Epithelial cell of proximal tubule (primary cell): Measurements from ENCODE around the gene TTC21B. TPM values are rescaled to one million over a fixed set of nuclear protein-coding genes. Genes with fewer than 3 reads are reported as not detected.

Experiments
- DNase-seq: peaks from one replicate; pipeline ENCODE4 v3.0.0-alpha.2; 2011; ENCODE audit warnings: low read depth
- H3K4me3 ChIP-seq: 2 replicates; pipeline ENCODE4 v1.5.1; 2011; ENCODE audit warnings: low read depth, mild to moderate bottlenecking, low read length
- total RNA-seq: library from RNA; depleted of rRNA; stranded (reverse); fragments of >200 nt; gene quantifications from 2 replicates; pipeline ENCODE4 v1.2.3, GENCODE V29; 2015
- TF ChIP-seq, protein P1 (sequence below): conservative IDR thresholded peaks from 2 replicates; pipeline ENCODE4 v1.5.1; 2012; ENCODE audit warnings: low read depth, mild to moderate bottlenecking, low read length

The TTC21B gene
- total RNA-seq, 1 donor from 2014 or later, result 9.1 TPM

DNA sequence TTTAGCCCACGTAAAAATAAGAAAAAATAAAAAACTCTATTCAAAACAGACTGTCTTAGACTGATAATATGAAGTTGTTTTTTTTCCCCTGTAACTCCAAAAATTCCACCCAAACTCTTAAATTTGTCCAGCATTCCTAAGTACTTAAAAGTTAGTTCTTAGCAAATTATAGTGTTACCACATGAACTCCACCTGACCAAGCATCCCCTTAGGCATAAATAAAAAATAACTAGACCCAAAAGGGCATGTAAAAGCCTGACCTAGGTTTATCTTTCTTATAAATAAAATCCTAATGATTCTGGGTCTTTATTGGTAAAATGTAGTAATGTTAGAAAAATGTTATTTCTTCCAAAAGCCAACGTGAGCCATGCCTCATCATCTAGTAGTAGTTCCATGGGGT, 54.3 kb downstream of the TTC21B start:
- no peak overlapping the region for H3K4me3 ChIP-seq
- TF ChIP-seq, protein P1, sequence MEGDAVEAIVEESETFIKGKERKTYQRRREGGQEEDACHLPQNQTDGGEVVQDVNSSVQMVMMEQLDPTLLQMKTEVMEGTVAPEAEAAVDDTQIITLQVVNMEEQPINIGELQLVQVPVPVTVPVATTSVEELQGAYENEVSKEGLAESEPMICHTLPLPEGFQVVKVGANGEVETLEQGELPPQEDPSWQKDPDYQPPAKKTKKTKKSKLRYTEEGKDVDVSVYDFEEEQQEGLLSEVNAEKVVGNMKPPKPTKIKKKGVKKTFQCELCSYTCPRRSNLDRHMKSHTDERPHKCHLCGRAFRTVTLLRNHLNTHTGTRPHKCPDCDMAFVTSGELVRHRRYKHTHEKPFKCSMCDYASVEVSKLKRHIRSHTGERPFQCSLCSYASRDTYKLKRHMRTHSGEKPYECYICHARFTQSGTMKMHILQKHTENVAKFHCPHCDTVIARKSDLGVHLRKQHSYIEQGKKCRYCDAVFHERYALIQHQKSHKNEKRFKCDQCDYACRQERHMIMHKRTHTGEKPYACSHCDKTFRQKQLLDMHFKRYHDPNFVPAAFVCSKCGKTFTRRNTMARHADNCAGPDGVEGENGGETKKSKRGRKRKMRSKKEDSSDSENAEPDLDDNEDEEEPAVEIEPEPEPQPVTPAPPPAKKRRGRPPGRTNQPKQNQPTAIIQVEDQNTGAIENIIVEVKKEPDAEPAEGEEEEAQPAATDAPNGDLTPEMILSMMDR, result no peak
- no peak for DNase-seq

DNA sequence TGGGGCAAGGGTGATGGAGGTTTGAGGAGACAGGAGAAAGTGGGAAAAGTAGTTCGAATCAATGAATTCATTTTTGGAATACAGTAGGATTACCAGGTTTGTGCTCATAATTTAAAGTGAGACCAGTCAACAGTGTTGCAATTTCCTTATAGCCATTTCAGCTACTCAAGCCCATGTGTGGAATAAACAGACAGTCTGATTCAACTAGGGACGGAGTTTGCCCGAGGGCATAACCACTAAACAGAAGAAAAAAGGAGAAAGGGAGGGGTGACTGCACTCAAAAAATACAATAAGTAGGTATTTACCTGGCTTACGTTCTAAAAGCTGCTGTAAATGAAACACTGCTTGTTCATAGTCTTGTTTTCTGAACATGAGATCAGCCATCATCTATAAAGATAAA, 55.2 kb downstream of the TTC21B start:
- no peak overlapping the region for H3K4me3 ChIP-seq
- no peak for DNase-seq
- TF ChIP-seq, protein P1, result no peak

DNA sequence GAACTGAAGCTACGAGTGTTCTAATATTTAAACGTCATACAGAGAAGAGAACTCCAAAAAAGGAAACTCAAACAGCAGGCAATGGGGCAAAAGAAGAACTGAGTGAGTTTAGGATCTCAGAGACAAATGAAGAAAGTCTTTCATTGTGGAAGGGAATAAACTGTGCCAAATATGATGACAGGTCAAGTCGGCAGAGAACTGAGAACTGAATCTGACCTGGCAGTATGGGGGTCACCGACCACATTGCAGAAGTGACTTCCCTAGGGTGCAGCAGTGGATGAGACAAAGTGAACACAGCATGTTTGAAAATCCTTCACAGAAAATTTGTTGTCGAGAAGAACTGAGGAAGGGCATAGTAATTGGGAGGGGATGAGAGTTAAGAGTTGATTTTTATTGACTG, 55.9 kb downstream of the TTC21B start:
- DNase-seq, result no peak
- TF ChIP-seq, protein P1, result no peak
- H3K4me3 ChIP-seq, result no peak overlapping the region

DNA sequence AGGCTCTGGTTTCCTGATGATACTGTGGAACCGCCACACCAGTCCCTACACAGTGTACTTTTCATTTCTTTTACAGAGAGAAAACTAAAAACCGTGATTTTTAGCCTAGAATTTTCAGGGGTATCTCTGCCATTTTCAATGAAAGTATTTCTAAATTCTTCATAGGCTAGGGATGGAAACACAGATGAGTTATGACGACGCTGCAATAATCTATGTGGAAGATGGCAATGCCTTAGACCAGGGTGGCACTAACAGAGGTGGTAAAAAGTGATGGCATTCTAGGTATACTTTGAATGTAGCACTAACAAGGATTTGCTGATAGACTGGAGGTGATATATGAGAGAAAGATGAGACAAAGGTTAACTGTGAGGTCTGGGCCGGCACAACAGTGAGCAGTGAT, 56.5 kb downstream of the TTC21B start:
- DNase-seq, result no peak
- H3K4me3 ChIP-seq, result no peak overlapping the region
- TF ChIP-seq, protein P1, result no peak

DNA sequence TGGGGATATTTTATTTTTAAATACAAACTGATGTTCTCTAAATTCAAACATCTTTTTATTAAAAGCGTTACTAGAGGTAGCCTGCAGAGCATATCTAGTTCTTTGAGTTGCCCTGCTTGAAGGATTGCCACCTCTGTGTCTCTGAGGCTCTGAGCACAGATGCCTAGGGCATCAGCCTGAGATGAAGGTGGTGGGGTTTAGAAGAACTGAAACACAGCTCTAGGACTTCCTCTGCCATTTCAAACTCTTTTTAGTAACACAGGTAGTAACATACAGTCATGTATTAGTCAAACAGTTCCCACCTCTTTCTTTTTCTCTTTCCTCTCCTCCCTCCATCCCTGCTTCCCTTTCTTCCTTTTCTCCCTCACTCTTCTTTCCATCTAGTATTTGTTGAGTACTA, 57.6 kb downstream of the TTC21B start:
- TF ChIP-seq, protein P1, result no peak
- no peak for DNase-seq
- no peak overlapping the region for H3K4me3 ChIP-seq

DNA sequence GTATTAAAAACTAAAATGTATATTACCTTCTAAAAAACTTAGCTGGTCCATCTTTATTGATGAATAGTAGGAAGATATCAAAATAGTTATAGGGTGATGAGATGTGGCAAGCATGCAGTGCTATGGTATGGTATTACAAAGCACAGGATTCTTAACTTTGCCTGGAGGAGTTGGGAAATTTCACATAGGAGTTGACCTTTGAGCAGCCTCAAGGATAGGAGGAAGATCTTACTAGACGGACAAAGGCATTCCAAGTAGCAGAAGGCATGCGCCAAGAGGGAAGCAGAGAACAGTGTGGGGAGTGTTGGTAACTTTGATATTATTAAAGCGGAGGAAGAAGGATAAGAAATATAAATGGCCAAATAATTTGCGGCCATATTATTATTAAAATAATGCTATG, 60.0 kb downstream of the TTC21B start:
- H3K4me3 ChIP-seq, result no peak overlapping the region

DNA sequence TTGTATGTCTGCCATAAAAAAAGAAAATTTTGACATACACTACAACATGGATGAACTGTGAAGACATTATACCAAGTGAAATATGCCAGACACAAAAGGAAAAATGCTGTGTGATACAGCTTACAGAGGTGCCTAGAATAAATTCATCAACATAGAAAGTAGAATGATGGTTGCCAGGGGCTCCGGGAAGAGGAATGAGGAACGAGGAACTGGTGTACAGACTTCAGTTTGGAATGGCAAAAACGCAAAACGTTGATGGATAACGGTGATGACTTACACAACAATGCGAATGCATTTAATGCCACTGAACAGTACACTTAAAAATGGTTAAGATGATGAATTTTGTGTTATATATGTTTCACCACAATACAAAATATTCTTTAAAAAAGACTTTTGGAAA, 61.0 kb downstream of the TTC21B start:
- no peak overlapping the region for H3K4me3 ChIP-seq
- DNase-seq, result no peak
- TF ChIP-seq, protein P1, result no peak

More for the DNA sequence above, 60.0 kb downstream of the TTC21B start:
- TF ChIP-seq, protein P1, result no peak
- no peak for DNase-seq
